Hematopoietic multipotent progenitor cell (in vitro differentiated cells): ENCODE data around the gene LYPD6B. TPM values are rescaled to one million over a fixed set of nuclear protein-coding genes. Genes with fewer than 3 reads are reported as not detected.

ENCODE experiments used
- DNase-seq, 3 donors: peaks; one replicate each; pipeline ENCODE4 v3.0.0-alpha.2; 2011 to 2015; ENCODE audit warnings: low read depth in 2 of 3, low spot score in 2 of 3
- total RNA-seq: library from RNA; depleted of rRNA; stranded (reverse); fragments of >200 nt; gene quantifications from one replicate; pipeline ENCODE4 v1.2.3, GENCODE V29; 2012

The LYPD6B gene
- total RNA-seq, 1 donor: 0.81 TPM

- DNase-seq: no peak
Measured at GRCh38 chr2:149070681-149071320, 32.3 kb downstream of the LYPD6B start.

- no peak for DNase-seq
Measured at GRCh38 chr2:149075105-149075504, 36.6 kb downstream of the LYPD6B start.

- DNase-seq: no peak
Measured at GRCh38 chr2:149075853-149076252, 37.4 kb downstream of the LYPD6B start.

GRCh38 chr2:149076863-149077412 is 38.4 kb downstream of the LYPD6B start:
- no peak for DNase-seq

GRCh38 chr2:149077861-149078260 is 39.4 kb downstream of the LYPD6B start:
- no peak for DNase-seq

- peak in 1 of 3 donors; percentile 17 for DNase-seq
Measured at GRCh38 chr2:149080099-149080498, 41.6 kb downstream of the LYPD6B start.

- DNase-seq: peak in 1 of 3 donors; percentile 46
Measured at GRCh38 chr2:149080971-149081370, 42.5 kb downstream of the LYPD6B start.

- no peak for DNase-seq
Measured at GRCh38 chr2:149082079-149082478, 43.6 kb downstream of the LYPD6B start.

GRCh38 chr2:149082735-149083134 is 44.2 kb downstream of the LYPD6B start:
- no peak for DNase-seq

- no peak for DNase-seq
Measured at GRCh38 chr2:149084924-149085795, 46.7 kb downstream of the LYPD6B start.

GRCh38 chr2:149087751-149088150 is 49.3 kb downstream of the LYPD6B start:
- no peak for DNase-seq

GRCh38 chr2:149089068-149089467 is 50.6 kb downstream of the LYPD6B start:
- no peak for DNase-seq

GRCh38 chr2:149090706-149091105 is 52.2 kb downstream of the LYPD6B start:
- no peak for DNase-seq

GRCh38 chr2:149093579-149093978 is 55.1 kb downstream of the LYPD6B start:
- no peak for DNase-seq

- DNase-seq: no peak
Measured at GRCh38 chr2:149094217-149095015, 55.9 kb downstream of the LYPD6B start.

GRCh38 chr2:149098701-149099100 is 60.2 kb downstream of the LYPD6B start:
- DNase-seq: no peak

GRCh38 chr2:149099298-149099697 is 60.8 kb downstream of the LYPD6B start:
- no peak for DNase-seq

GRCh38 chr2:149100739-149101699 is 62.5 kb downstream of the LYPD6B start:
- no peak for DNase-seq

- DNase-seq: no peak
Measured at GRCh38 chr2:149101818-149102217, 63.3 kb downstream of the LYPD6B start.
